Chondrocyte (in vitro differentiated cells): ENCODE measurements around the gene NFIA. TPM values are rescaled to one million over a fixed set of nuclear protein-coding genes. Genes with fewer than 3 reads are reported as not detected.
"Not testable (repeated sequence)": the region's sequence is repeated elsewhere in the genome, so short reads cannot be mapped to it uniquely, and the experiment has no call there.

Experiments used
- DNase-seq: peaks from one replicate; pipeline ENCODE4 v3.0.0; 2021; ENCODE audit warnings: mixed read lengths, low spot score
- H3K27ac Mint-ChIP-seq: one replicate; pipeline ENCODE4 v1.8.0; 2021; ENCODE audit warnings: mild to moderate bottlenecking, moderate library complexity, mixed read lengths; ENCODE audit not compliant: unreplicated experiment
- H3K27me3 Mint-ChIP-seq: 2 replicates; pipeline ENCODE4 v1.8.0; 2021; ENCODE audit warnings: low read depth, mixed read lengths
- H3K36me3 Mint-ChIP-seq: 2 replicates; pipeline ENCODE4 v1.8.0; 2021; ENCODE audit warnings: low read depth, mixed read lengths
- H3K4me1 Mint-ChIP-seq: 2 replicates; pipeline ENCODE4 v1.8.0; 2021; ENCODE audit warnings: low read depth, mild to moderate bottlenecking, mixed read lengths
- H3K4me3 Mint-ChIP-seq: one replicate; pipeline ENCODE4 v1.8.0; 2021; ENCODE audit warnings: mild to moderate bottlenecking, moderate library complexity, mixed read lengths; ENCODE audit not compliant: unreplicated experiment
- H3K9me3 Mint-ChIP-seq: 2 replicates; pipeline ENCODE4 v1.8.0; 2021; ENCODE audit warnings: low read depth, mixed read lengths
- CTCF ChIP-seq: fragments of 200-600 bp; sonication (generic); IDR thresholded peaks from 2 replicates; pipeline ENCODE4 v1.5.0; 2021; ENCODE audit warnings: antibody characterized with exemption, mild to moderate bottlenecking, moderate library complexity
- total RNA-seq: library from RNA; stranded (reverse); gene quantifications from 3 replicates; pipeline ENCODE4 v1.2.1, GENCODE V29; 2021

NFIA gene
- total RNA-seq, 1 donor from 2014 or later: 43.0 TPM

GRCh38 chr1:61056196-61056572 is 26.2 kb upstream of the NFIA start:
- Mint-ChIP-seq H3K9me3 (no peaks in the 10 kb centered on the region), H3K27ac (peak overlapping the region; percentile 86), H3K4me3 (peak overlapping the region; percentile 89), H3K27me3 (no peaks in the 10 kb centered on the region), H3K4me1 (peaks cover 41% of the 10 kb centered on the region), H3K36me3 (no peaks in the 10 kb centered on the region)
- TF ChIP-seq CTCF: no peak
- DNase-seq: no peak

GRCh38 chr1:61056573-61057439 is 25.6 kb upstream of the NFIA start:
- peaks cover 35% of the 10 kb centered on the region for H3K4me1 Mint-ChIP-seq
- H3K27me3 Mint-ChIP-seq: no peaks in the 10 kb centered on the region
- H3K27ac Mint-ChIP-seq: peak overlapping the region; percentile 86

GRCh38 chr1:61058483-61059245 is 23.7 kb upstream of the NFIA start:
- Mint-ChIP-seq H3K27ac (no peak overlapping the region), H3K27me3 (no peaks in the 10 kb centered on the region), H3K9me3 (no peaks in the 10 kb centered on the region), H3K36me3 (no peaks in the 10 kb centered on the region), H3K4me3 (no peak overlapping the region), H3K4me1 (peaks cover 28% of the 10 kb centered on the region)
- TF ChIP-seq CTCF: no peak
- no peak for DNase-seq

More at GRCh38 chr1:61056573-61057439, 25.6 kb upstream of the NFIA start:
- Mint-ChIP-seq H3K36me3 (no peaks in the 10 kb centered on the region), H3K9me3 (no peaks in the 10 kb centered on the region), H3K4me3 (peak overlapping the region; percentile 89)
- DNase-seq: no peak
- TF ChIP-seq CTCF: peak; percentile 22

GRCh38 chr1:61061601-61062000 is 20.8 kb upstream of the NFIA start:
- H3K36me3 Mint-ChIP-seq, H3K4me1 Mint-ChIP-seq, H3K27ac Mint-ChIP-seq, H3K4me3 Mint-ChIP-seq, DNase-seq, H3K9me3 Mint-ChIP-seq, H3K27me3 Mint-ChIP-seq: not testable (repeated sequence)

- H3K4me1 Mint-ChIP-seq: peaks cover 3% of the 10 kb centered on the region
- H3K27ac Mint-ChIP-seq: no peak overlapping the region
- no peak for TF ChIP-seq CTCF
- H3K4me3 Mint-ChIP-seq: no peak overlapping the region
- DNase-seq: no peak
- no peaks in the 10 kb centered on the region for H3K27me3 Mint-ChIP-seq
- H3K36me3 Mint-ChIP-seq: no peaks in the 10 kb centered on the region
- H3K9me3 Mint-ChIP-seq: no peaks in the 10 kb centered on the region
These were observed 17.7 kb upstream of the NFIA start for GRCh38 chr1:61064673-61065072.
